ENCODE measurements around the gene TMEM212. TPM values are rescaled to one million over a fixed set of nuclear protein-coding genes. Genes with fewer than 3 reads are reported as not detected.

TMEM212 gene
- total and polyA plus RNA-seq, 2 of the 13 experiments (the other 11 are each of a cell fraction or from before 2014, with no cell fraction given): not detected

- TF ChIP-seq, protein P1, sequence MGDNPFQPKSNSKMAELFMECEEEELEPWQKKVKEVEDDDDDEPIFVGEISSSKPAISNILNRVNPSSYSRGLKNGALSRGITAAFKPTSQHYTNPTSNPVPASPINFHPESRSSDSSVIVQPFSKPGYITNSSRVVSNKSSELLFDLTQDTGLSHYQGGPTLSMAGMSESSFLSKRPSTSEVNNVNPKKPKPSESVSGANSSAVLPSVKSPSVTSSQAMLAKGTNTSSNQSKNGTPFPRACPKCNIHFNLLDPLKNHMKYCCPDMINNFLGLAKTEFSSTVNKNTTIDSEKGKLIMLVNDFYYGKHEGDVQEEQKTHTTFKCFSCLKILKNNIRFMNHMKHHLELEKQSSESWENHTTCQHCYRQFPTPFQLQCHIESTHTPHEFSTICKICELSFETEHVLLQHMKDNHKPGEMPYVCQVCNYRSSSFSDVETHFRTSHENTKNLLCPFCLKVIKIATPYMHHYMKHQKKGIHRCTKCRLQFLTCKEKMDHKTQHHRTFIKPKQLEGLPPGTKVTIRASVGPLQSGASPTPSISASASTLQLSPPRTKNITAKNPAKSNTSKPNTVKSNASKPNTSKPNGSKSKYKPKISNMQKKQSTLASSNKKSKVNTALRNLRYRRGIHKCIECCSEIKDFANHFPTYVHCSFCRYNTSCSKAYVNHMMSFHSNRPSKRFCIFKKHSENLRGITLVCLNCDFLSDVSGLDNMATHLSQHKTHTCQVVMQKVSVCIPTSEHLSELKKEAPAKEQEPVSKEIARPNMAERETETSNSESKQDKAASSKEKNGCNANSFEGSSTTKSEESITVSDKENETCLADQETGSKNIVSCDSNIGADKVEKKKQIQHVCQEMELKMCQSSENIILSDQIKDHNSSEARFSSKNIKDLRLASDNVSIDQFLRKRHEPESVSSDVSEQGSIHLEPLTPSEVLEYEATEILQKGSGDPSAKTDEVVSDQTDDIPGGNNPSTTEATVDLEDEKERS (CRISPR knock-in tag; IDR thresholded peaks at IDR 0.05): peak; percentile 22; the same call in 1 of the 2 replicates
- TF ChIP-seq, protein P2, sequence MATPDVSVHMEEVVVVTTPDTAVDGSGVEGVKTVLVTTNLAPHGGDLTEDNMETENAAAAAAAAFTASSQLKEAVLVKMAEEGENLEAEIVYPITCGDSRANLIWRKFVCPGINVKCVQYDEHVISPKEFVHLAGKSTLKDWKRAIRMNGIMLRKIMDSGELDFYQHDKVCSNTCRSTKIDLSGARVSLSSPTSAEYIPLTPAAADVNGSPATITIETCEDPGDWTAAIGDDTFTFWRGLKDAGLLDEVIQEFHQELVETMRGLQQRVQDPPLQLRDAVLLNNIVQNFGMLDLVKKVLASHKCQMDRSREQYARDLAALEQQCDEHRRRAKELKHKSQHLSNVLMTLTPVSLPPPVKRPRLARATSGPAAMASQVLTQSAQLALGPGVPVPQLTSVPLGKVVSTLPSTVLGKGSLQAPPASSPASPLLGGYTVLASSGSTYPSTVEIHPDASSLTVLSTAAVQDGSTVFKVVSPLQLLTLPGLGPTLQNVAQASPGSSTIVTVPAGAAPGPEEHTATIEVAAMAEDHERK (CRISPR knock-in tag; IDR thresholded peaks at IDR 0.05; ENCODE audit: low read depth): no peak
- TF ChIP-seq RBM22 (optimal IDR thresholded peaks at IDR 0.05; ENCODE audit: low read length) (no peak), ELK4 (CRISPR knock-in tag; IDR thresholded peaks at IDR 0.05; ENCODE audit: borderline replicate concordance) (no peak), ZNF234 (CRISPR knock-in tag; conservative IDR thresholded peaks at IDR 0.05) (no peak), HOXA3 (CRISPR knock-in tag; IDR thresholded peaks at IDR 0.05) (no peak), RORA (CRISPR knock-in tag; IDR thresholded peaks at IDR 0.05) (no peak), MYC (CRISPR knock-in tag; IDR thresholded peaks at IDR 0.05; ENCODE audit: borderline replicate concordance) (no peak)
- TF ChIP-seq, protein P3, sequence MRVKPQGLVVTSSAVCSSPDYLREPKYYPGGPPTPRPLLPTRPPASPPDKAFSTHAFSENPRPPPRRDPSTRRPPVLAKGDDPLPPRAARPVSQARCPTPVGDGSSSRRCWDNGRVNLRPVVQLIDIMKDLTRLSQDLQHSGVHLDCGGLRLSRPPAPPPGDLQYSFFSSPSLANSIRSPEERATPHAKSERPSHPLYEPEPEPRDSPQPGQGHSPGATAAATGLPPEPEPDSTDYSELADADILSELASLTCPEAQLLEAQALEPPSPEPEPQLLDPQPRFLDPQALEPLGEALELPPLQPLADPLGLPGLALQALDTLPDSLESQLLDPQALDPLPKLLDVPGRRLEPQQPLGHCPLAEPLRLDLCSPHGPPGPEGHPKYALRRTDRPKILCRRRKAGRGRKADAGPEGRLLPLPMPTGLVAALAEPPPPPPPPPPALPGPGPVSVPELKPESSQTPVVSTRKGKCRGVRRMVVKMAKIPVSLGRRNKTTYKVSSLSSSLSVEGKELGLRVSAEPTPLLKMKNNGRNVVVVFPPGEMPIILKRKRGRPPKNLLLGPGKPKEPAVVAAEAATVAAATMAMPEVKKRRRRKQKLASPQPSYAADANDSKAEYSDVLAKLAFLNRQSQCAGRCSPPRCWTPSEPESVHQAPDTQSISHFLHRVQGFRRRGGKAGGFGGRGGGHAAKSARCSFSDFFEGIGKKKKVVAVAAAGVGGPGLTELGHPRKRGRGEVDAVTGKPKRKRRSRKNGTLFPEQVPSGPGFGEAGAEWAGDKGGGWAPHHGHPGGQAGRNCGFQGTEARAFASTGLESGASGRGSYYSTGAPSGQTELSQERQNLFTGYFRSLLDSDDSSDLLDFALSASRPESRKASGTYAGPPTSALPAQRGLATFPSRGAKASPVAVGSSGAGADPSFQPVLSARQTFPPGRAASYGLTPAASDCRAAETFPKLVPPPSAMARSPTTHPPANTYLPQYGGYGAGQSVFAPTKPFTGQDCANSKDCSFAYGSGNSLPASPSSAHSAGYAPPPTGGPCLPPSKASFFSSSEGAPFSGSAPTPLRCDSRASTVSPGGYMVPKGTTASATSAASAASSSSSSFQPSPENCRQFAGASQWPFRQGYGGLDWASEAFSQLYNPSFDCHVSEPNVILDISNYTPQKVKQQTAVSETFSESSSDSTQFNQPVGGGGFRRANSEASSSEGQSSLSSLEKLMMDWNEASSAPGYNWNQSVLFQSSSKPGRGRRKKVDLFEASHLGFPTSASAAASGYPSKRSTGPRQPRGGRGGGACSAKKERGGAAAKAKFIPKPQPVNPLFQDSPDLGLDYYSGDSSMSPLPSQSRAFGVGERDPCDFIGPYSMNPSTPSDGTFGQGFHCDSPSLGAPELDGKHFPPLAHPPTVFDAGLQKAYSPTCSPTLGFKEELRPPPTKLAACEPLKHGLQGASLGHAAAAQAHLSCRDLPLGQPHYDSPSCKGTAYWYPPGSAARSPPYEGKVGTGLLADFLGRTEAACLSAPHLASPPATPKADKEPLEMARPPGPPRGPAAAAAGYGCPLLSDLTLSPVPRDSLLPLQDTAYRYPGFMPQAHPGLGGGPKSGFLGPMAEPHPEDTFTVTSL (CRISPR knock-in tag; IDR thresholded peaks at IDR 0.05; ENCODE audit: borderline replicate concordance): peak; percentile 79; the same call in 1 of the 2 replicates
- TF ChIP-seq, protein P4, sequence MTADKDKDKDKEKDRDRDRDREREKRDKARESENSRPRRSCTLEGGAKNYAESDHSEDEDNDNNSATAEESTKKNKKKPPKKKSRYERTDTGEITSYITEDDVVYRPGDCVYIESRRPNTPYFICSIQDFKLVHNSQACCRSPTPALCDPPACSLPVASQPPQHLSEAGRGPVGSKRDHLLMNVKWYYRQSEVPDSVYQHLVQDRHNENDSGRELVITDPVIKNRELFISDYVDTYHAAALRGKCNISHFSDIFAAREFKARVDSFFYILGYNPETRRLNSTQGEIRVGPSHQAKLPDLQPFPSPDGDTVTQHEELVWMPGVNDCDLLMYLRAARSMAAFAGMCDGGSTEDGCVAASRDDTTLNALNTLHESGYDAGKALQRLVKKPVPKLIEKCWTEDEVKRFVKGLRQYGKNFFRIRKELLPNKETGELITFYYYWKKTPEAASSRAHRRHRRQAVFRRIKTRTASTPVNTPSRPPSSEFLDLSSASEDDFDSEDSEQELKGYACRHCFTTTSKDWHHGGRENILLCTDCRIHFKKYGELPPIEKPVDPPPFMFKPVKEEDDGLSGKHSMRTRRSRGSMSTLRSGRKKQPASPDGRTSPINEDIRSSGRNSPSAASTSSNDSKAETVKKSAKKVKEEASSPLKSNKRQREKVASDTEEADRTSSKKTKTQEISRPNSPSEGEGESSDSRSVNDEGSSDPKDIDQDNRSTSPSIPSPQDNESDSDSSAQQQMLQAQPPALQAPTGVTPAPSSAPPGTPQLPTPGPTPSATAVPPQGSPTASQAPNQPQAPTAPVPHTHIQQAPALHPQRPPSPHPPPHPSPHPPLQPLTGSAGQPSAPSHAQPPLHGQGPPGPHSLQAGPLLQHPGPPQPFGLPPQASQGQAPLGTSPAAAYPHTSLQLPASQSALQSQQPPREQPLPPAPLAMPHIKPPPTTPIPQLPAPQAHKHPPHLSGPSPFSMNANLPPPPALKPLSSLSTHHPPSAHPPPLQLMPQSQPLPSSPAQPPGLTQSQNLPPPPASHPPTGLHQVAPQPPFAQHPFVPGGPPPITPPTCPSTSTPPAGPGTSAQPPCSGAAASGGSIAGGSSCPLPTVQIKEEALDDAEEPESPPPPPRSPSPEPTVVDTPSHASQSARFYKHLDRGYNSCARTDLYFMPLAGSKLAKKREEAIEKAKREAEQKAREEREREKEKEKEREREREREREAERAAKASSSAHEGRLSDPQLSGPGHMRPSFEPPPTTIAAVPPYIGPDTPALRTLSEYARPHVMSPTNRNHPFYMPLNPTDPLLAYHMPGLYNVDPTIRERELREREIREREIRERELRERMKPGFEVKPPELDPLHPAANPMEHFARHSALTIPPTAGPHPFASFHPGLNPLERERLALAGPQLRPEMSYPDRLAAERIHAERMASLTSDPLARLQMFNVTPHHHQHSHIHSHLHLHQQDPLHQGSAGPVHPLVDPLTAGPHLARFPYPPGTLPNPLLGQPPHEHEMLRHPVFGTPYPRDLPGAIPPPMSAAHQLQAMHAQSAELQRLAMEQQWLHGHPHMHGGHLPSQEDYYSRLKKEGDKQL (CRISPR knock-in tag; IDR thresholded peaks at IDR 0.05; ENCODE audit: low read depth): peak; percentile 78
Observed at GRCh38 chr3:171883257-171883892, 40.2 kb downstream of the TMEM212 start (continued).

Data from HepG2 (cell line).